CD14-positive monocyte (primary cell): ENCODE measurements around the gene FOXO6. TPM values are rescaled to one million over a fixed set of nuclear protein-coding genes. Genes with fewer than 3 reads are reported as not detected.

Source experiments
- DNase-seq, 3 donors: peaks; one replicate each; pipeline ENCODE4 v3.0.0-alpha.2; 2011 to 2022
- H2AFZ ChIP-seq: 2 replicates; pipeline ENCODE4 v1.6.0; 2012; ENCODE audit warnings: mild to moderate bottlenecking, low read depth, low read length, inconsistent platforms; ENCODE audit not compliant: insufficient read depth, poor library complexity, severe bottlenecking
- H3K27ac ChIP-seq, 2 donors: 1 replicate in 1 of 2; 2 replicates in 1 of 2; pipeline ENCODE4 v1.5.1; 2012 to 2013; ENCODE audit warnings: low read length in 2 of 2, control low read depth in 1 of 2, inconsistent platforms in 1 of 2, low read depth in 1 of 2, mild to moderate bottlenecking in 1 of 2
- H3K27me3 ChIP-seq, 2 donors: one replicate each; pipeline versions ENCODE4 v1.6.0 to v1.6.1; 2011 to 2013; ENCODE audit warnings: low read length in 2 of 2; ENCODE audit not compliant: control insufficient read depth in 2 of 2, insufficient read depth in 2 of 2
- H3K36me3 ChIP-seq, 2 donors: replicated peaks in 1 of 2; 1 replicate in 1 of 2; 2 replicates in 1 of 2; pipeline versions ENCODE4 v1.5.1 to v1.6.1; 2012 to 2013; ENCODE audit warnings: low read length in 2 of 2, control low read depth in 1 of 2, inconsistent platforms in 1 of 2, mild to moderate bottlenecking in 1 of 2; ENCODE audit not compliant: insufficient read depth in 2 of 2, control insufficient read depth in 1 of 2
- H3K4me1 ChIP-seq, 2 donors: 1 replicate in 1 of 2; 2 replicates in 1 of 2; pipeline versions ENCODE4 v1.5.1 to v1.6.1; 2012 to 2013; ENCODE audit warnings: low read length in 2 of 2, control low read depth in 1 of 2, inconsistent platforms in 1 of 2, mild to moderate bottlenecking in 1 of 2, moderate library complexity in 1 of 2; ENCODE audit not compliant: insufficient read depth in 2 of 2, control insufficient read depth in 1 of 2
- H3K4me2 ChIP-seq: replicated peaks from 2 replicates; pipeline ENCODE3; 2012; ENCODE audit warnings: low read length, moderate library complexity, mild to moderate bottlenecking; ENCODE audit not compliant: poor library complexity, severe bottlenecking; ENCODE audit errors: extremely low read depth
- H3K4me3 ChIP-seq, 3 experiments: fragments of 200-600 bp in 1 of 3; sonication (generic) in 1 of 3; replicated peaks in 1 of 3; 1 replicate in 2 of 3; 2 replicates in 1 of 3; pipeline ENCODE4 v1.5.1; 2011 to 2013; ENCODE audit warnings: low read length in 3 of 3, mild to moderate bottlenecking in 3 of 3, control low read depth in 2 of 3, low read depth in 2 of 3, inconsistent platforms in 1 of 3, moderate library complexity in 1 of 3
- H3K79me2 ChIP-seq: 2 replicates; pipeline ENCODE4 v1.6.0; 2012; ENCODE audit warnings: mild to moderate bottlenecking, control low read depth, inconsistent platforms, low read length, moderate library complexity; ENCODE audit not compliant: insufficient read depth
- H3K9ac ChIP-seq: 2 replicates; pipeline ENCODE4 v1.6.0; 2017; ENCODE audit warnings: low read length, mild to moderate bottlenecking; ENCODE audit not compliant: insufficient read depth, poor library complexity, severe bottlenecking
- H3K9me3 ChIP-seq, 2 donors: replicated peaks in 1 of 2; 1 replicate in 1 of 2; 2 replicates in 1 of 2; pipeline versions ENCODE4 v1.5.1 to v1.6.1; 2012 to 2013; ENCODE audit warnings: low read length in 2 of 2, control low read depth in 1 of 2; ENCODE audit not compliant: control insufficient read depth in 1 of 2, insufficient read depth in 1 of 2
- H4K20me1 ChIP-seq: 2 replicates; pipeline ENCODE4 v1.6.0; 2012; ENCODE audit warnings: mild to moderate bottlenecking, low read length, control low read depth, moderate library complexity; ENCODE audit not compliant: insufficient read depth
- H3K27ac Mint-ChIP-seq, 7 donors: one replicate each; pipeline ENCODE4 v1.8.0; 2020; ENCODE audit warnings: mild to moderate bottlenecking in 7 of 7, mixed read lengths in 7 of 7, moderate library complexity in 6 of 7, inconsistent platforms in 2 of 7
- H3K27me3 Mint-ChIP-seq, 3 donors: one replicate each; pipeline ENCODE4 v1.8.0; 2021 to 2022; ENCODE audit warnings: low read depth in 3 of 3, mild to moderate bottlenecking in 3 of 3, mixed read lengths in 3 of 3, moderate library complexity in 3 of 3, inconsistent platforms in 1 of 3
- H3K36me3 Mint-ChIP-seq, 2 donors: one replicate each; pipeline ENCODE4 v1.8.0; 2020; ENCODE audit warnings: mixed read lengths in 2 of 2, inconsistent platforms in 1 of 2, mild to moderate bottlenecking in 1 of 2
- H3K4me1 Mint-ChIP-seq: one replicate; pipeline ENCODE4 v1.8.0; 2020; ENCODE audit warnings: mild to moderate bottlenecking, mixed read lengths
- H3K4me3 Mint-ChIP-seq, 2 donors: one replicate each; pipeline ENCODE4 v1.8.0; 2020; ENCODE audit warnings: mild to moderate bottlenecking in 2 of 2, mixed read lengths in 2 of 2, moderate library complexity in 1 of 2
- H3K9me3 Mint-ChIP-seq, 7 donors: one replicate each; pipeline ENCODE4 v1.8.0; 2020 to 2022; ENCODE audit warnings: mixed read lengths in 7 of 7, mild to moderate bottlenecking in 6 of 7, moderate library complexity in 6 of 7, inconsistent platforms in 2 of 7
- WGBS: methylation state at CpG from one replicate; pipeline ENCODE4 v1.1.5; 2013; ENCODE audit warnings: missing lambda C conversion rate; ENCODE audit not compliant: insufficient coverage; 5-methylcytosine and 5-hydroxymethylcytosine counted together
- intact Hi-C, 2 donors: fragments of 100-400 bp; cut with micrococcal nuclease; formaldehyde crosslinking; loops; one replicate each; pipeline versions ENCODE4 v1.15.0 to v1.15.1; 2023
- polyA plus RNA-seq, 3 donors: library from polyadenylated mRNA; depleted of rRNA in 1 of 3; unstranded in 2 of 3; stranded (reverse) in 1 of 3; fragments of 300-500 nt in 2 of 3; fragments of >200 nt in 1 of 3; fragmentation: Illumina TruSeq in 2 of 3; gene quantifications; 1 replicate in 2 of 3; 2 replicates in 1 of 3; pipeline ENCODE4 v1.2.3, GENCODE V29; 2012 to 2021
- TF ChIP-seq, protein P1 (sequence below): fragments of 200-600 bp; IDR thresholded peaks from one replicate; pipeline ENCODE4 v1.8.0; 2022; ENCODE audit warnings: antibody characterized with exemption, mild to moderate bottlenecking

The FOXO6 gene
- polyA plus RNA-seq, 3 donors = 0.05 TPM; not detected in 2

DNA sequence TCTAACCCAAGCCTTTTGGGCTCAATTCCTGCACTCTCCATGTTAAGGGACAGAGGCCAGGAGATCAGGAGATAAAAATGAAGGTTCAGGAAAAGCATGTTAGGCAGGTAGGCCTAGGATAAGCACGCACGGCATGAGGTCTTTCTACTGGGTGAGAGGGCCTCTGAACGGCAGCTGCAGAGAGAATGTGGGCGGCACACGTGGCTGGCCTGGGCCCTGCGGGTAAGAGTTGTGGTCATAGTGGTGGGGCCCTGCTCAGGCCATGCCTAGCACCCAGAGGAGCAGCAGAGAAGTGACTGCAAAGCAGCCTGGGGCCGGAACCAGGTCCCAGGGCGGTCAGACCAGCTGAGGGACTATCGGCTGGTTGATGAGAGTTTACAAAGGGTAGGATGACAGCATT, 7.5 kb upstream of the FOXO6 start:
- Histone ChIP-seq H3K4me3 (no peak overlapping the region), H3K4me1 (peaks cover 0 to 12% of the 10 kb centered on the region in 2 donors), H3K9ac (no peak overlapping the region), H3K27me3 (peaks cover 0 to 6% of the 10 kb centered on the region in 2 donors), H3K79me2 (no peaks in the 10 kb centered on the region), H3K36me3 (no peaks in the 10 kb centered on the region), H3K4me2 (no peak overlapping the region), H2AFZ (no peak overlapping the region), H3K9me3 (no peaks in the 10 kb centered on the region), H4K20me1 (no peaks in the 10 kb centered on the region), H3K27ac (no peak overlapping the region)
- H3K27me3 Mint-ChIP-seq = peaks cover 12 to 28% (median 20%) of the 10 kb centered on the region in 3 donors
- no peaks in the 10 kb centered on the region for H3K36me3 Mint-ChIP-seq
- intact Hi-C loops = loop anchor here in 1 of 2 donors (10.0 kb wide), 1 partner anchor 79 kb away; no protein-coding TSS in a partner anchor
- DNase-seq = no peak
- peaks cover 0 to 3% (median 0%) of the 10 kb centered on the region in 7 donors for H3K9me3 Mint-ChIP-seq
- H3K4me3 Mint-ChIP-seq = no peak overlapping the region
- TF ChIP-seq, protein P1, sequence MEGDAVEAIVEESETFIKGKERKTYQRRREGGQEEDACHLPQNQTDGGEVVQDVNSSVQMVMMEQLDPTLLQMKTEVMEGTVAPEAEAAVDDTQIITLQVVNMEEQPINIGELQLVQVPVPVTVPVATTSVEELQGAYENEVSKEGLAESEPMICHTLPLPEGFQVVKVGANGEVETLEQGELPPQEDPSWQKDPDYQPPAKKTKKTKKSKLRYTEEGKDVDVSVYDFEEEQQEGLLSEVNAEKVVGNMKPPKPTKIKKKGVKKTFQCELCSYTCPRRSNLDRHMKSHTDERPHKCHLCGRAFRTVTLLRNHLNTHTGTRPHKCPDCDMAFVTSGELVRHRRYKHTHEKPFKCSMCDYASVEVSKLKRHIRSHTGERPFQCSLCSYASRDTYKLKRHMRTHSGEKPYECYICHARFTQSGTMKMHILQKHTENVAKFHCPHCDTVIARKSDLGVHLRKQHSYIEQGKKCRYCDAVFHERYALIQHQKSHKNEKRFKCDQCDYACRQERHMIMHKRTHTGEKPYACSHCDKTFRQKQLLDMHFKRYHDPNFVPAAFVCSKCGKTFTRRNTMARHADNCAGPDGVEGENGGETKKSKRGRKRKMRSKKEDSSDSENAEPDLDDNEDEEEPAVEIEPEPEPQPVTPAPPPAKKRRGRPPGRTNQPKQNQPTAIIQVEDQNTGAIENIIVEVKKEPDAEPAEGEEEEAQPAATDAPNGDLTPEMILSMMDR = no peak
- peak overlapping the region in 1 of 7 donors; percentile 16 for H3K27ac Mint-ChIP-seq
- H3K4me1 Mint-ChIP-seq = peaks cover 11% of the 10 kb centered on the region
- 84% methylated on average over 6 of the region's 9 CpGs for WGBS

GRCh38 chr1:41354956-41355355, 6.3 kb upstream of the FOXO6 start:
- Mint-ChIP-seq H3K4me3 (no peak overlapping the region), H3K36me3 (no peaks in the 10 kb centered on the region), H3K27me3 (peaks cover 22 to 23% (median 22%) of the 10 kb centered on the region in 3 donors), H3K27ac (no peak overlapping the region), H3K9me3 (peaks cover 0 to 3% (median 0%) of the 10 kb centered on the region in 7 donors), H3K4me1 (peaks cover 11% of the 10 kb centered on the region)
- no peaks in the 10 kb centered on the region for H3K79me2 ChIP-seq
- H3K4me3 ChIP-seq = no peak overlapping the region
- no peaks in the 10 kb centered on the region for H4K20me1 ChIP-seq
- TF ChIP-seq, protein P1 = no peak
- peaks cover 0 to 10% of the 10 kb centered on the region in 2 donors for H3K27me3 ChIP-seq
- intact Hi-C loops = loop anchor here in 1 of 2 donors (10.0 kb wide), 1 partner anchor 80 kb away; no protein-coding TSS in a partner anchor
- no peak for DNase-seq
- H3K4me2 ChIP-seq = no peak overlapping the region
- no peaks in the 10 kb centered on the region for H3K36me3 ChIP-seq
- H3K9ac ChIP-seq = no peak overlapping the region
- H3K9me3 ChIP-seq = no peaks in the 10 kb centered on the region
- H3K4me1 ChIP-seq = peaks cover 0 to 12% of the 10 kb centered on the region in 2 donors
- no peak overlapping the region for H3K27ac ChIP-seq
- no peak overlapping the region for H2AFZ ChIP-seq
- WGBS = 100% methylated on average over 1 of the region's 3 CpGs
